Activated T-cell treated with anti-CD3 and anti-CD28 coated beads, Interleukin-2, amount 50 U/mL, for 1 hour (primary cell): ENCODE data around the gene ZNF595.
"Not testable (repeated sequence)": the region's sequence is repeated elsewhere in the genome, so short reads cannot be mapped to it uniquely, and the experiment has no call there.

Experiments
- DNase-seq: peaks from one replicate; pipeline ENCODE4 v3.0.0-alpha.2; 2020

ZNF595 gene

DNA sequence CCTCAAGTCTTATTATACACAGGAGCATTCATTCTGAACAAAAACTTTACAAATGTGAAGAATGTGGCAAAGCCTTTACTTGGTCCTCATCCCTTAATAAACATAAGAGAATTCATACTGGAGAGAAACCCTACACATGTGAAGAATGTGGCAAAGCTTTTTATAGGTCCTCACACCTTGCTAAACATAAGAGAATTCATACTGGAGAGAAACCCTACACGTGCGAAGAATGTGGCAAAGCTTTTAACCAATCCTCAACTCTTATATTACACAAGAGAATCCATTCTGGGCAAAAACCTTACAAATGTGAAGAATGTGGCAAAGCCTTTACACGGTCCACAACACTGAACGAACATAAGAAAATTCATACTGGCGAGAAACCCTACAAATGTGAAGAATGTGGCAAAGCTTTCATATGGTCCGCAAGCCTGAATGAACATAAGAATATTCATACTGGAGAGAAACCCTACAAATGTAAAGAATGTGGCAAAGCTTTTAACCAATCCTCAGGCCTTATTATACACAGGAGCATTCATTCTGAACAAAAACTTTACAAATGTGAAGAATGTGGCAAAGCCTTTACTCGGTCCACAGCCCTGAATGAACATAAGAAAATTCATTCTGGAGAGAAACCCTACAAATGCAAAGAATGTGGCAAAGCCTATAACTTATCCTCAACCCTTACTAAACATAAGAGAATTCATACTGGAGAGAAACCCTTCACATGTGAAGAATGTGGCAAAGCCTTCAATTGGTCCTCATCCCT lies 33.6 kb downstream of the ZNF595 start:
- DNase-seq = not testable (repeated sequence)

DNA sequence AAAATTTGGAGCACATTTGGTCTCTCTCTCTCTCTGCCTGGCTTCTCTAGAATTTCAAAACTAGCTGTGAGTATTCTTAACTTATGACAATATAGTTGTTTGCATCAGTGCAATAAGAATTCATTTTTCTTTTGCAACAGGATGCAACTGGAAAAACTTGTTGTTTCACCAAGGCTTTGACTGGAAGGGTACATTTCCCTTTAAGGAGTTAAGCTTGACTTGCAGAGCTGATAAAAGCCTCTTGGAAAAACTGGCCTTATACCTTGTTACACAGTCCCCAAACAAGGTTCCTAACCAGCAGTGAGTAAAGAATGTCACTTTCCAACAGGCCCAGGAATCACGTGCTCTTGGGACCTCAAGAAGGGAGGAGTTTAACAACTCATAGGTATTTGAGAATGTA lies 45.3 kb downstream of the ZNF595 start:
- DNase-seq = no peak

DNA sequence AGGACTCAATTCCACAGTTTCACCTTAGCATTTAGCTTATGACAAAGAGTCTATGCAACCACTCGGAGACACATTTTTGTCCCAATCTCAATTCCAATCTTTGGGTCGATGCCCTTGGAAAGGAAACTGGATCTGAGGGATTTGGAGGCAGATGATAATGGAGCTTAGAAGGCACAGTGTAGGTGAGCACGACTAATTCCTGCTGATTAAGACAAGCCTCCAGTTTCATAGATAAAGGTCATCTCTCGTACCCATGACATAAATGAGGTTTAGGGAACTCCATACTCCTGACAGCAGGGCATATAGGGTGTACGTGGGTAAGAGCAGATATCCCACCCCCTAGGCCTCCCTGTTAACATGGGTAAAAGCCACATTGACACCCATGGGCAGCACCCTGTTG lies 46.7 kb downstream of the ZNF595 start:
- no peak for DNase-seq

DNA sequence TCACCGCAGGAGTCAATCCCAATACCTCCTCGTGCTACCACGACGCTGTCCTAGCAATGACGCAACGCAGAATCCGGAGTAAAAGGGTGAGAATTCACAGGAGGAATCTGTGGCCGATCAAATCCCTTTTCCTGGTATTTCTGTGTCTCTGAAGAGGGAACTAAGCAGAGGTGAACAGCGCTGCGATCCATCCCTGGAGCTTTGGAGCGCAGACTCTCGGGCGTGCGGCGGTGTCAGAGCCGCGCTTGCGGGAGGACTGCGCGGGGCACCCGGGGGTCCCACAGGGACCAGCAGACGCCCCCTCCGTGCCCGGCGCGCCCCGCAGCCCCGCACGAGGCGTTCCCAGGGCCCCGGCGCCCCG lies 53.9 kb downstream of the ZNF595 start:
- no peak for DNase-seq

DNA sequence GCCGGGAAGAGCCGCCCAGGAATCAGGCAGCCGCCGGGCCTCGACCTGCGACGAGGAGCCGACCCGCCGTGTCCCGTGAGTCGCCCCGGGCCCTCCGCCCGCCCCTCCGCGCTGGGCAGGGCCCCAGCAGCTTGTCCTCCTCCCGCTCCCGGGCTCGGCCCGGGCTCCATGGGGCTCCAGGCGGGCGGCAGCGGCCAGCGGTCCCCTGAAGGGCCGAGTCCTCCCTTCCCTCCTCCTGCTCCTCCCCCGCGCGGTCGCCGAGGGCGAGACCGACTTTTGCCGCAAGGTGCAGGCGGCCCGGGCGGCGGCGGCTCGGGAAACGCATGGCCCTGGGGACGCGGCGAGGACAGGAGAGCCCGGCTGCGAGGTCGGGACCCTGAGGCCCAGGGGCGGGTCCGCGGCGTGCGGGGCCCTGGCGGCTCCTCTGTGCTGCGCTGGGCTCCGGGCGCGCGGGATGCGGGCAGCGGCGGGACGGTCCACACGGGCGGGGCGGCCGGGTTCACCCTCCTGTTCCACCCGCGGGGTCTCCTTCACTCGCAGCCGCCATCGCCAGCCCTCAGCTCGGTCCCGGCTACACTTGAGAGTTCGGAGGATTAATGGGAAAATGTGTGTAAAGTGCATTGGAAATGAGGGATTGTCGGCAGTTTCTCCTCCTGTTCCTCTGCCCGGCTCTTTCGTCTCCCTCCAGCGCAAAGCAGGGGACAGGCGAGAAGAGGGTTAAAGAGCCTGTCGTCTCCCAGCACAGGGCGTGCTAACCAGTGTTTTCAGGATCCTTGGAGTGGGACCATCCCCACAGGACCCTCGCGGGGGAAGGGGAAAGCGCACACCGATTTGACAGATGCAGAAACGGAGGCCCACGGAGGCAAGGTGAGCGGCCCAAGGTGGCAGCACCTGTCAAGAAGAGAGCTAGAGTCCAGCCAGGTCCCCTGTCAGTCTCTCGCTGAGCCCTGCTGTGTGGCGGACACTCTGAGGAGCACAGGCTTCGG lies 54.6 kb downstream of the ZNF595 start:
- DNase-seq = no peak

DNA sequence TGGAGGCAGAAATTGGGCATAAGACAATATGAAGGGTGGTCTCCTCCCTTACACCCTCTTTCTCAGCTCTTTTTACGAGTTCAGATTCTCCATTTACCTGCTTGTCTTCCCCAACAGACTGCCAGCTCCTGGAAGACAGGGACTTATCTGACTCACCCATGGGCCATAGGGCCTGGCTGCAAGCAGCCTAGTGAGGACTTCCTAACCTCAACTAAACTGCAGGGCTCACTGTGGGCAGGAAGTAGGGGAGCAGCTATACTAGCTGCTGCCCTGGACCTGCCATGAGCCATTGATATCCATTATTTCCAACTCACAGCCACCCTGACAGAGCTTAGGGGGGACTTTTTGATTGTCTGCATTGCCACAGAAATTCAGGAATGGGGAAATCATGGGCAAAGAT lies 59.6 kb downstream of the ZNF595 start:
- DNase-seq = no peak

DNA sequence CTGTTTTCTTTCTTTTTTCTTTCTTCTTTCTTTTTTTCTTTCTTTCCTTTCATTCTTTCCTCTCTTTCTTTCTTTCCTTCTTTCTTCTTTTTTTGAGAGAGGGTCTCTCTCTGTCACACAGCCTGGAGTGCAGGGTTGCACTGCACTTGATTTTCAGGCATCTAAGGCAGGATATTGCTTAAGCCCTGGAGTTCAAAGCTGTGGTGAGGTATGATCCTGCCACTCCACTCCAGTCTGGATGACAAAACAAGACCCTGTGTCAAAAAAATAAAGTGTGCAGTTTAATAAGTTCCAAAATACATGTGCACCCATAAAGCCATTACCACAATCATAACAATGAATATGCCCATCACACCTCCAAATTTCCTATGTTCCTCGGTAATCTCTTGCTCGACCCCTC lies 60.6 kb downstream of the ZNF595 start:
- DNase-seq = no peak

DNA sequence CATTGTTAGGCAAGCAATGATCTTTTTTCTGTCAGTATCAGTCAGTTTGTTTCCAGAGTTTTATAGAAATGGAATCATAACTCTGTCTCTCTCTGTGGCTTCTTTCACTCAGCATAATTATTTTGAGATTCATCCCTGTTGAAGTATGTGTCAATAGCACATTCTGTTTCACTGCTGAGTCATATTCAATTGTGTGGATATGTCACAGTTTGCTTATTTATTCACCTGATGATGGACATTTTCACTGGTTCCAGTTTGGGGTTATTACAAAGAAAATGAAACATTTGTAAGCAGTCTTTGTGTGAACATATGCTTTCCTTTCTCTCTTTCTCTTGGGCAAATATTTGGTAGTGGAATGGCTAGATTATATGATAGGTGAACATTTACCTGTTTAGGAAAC lies 61.0 kb downstream of the ZNF595 start:
- DNase-seq = no peak

DNA sequence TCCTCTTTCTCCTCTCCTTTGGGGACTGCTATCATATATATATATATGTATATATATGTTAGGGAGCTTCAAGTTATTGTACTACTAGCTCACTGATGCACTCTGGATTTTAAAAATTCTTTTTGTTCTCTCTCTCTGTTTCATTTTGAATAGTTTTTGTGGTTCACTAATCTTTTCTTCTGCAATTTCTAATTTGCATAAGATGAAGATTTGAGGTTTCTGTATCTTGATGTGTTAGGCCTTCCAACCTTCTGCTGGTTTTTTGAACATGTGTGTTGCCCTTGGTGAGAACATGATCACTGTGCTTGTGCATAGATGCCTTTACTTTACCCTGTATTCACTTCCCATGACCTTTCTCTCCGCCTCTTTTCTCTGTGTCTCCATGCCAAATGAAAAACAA lies 63.4 kb downstream of the ZNF595 start:
- no peak for DNase-seq

DNA sequence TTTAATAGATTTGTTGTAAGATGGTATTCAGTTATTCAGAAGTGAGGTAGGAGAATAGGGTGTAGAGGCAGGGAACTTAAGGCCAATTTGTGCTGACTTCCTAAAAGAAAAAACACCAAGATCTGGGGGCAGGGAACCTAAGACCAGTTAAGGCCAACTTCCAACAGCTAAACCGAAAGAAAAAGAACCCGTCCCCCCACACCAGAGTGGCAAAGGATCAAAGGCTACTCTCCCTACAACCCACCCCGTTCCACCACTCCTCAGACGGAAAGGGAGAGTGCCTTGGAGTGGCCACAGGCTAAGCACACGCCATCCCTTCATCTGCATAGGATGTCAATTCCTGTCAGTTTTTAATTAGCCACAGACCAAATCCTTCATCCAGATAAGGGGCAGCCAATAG lies 67.5 kb downstream of the ZNF595 start:
- no peak for DNase-seq

DNA sequence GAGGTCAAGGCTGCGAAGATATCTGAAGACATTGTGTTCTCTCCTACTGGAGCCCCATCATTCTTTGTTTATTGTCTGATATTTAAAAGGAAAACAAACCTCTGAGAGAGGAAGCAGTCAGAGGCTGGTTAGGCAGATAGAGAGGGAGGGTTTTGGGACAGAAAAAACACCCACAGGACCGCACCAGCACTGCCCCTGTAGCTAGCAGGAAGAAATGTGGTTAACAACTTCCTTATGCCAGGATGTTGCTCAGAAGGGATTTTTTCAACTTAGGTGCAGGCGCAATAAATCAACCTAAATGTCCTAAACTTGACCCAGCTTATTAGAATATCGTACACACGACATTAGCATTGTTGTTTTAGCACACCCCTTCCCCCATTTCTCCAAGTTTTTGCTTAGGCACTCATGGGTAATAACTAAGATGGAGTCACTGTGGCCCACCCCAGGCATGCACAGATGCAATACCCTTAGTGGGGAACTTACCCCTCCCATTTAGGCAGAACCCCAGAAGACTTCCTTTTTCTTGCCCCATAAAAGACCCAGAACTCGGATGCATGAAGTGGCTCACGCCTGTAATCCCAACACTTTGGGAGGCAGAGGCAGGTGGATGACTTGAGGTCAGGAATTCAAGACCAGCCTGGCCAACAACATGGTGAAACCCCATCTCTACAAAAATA lies 68.4 kb downstream of the ZNF595 start:
- DNase-seq = no peak

DNA sequence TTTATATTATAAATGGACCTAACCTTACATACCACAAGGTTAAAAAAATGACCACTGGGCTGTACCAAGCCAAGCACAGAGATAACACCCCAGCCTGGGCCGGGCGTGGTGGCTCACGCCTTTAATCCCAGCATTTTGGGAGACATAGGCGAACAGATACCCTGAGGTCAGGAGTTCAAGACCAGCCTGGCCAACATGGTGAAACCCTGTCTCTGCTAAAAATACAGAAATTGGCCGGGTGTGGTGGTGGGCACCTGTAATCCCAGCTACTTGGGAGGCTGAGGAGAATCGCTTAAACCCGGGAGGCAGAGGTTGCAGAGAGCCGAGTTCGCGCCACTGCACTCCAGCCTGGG lies 70.8 kb downstream of the ZNF595 start:
- DNase-seq = not testable (repeated sequence)

DNA sequence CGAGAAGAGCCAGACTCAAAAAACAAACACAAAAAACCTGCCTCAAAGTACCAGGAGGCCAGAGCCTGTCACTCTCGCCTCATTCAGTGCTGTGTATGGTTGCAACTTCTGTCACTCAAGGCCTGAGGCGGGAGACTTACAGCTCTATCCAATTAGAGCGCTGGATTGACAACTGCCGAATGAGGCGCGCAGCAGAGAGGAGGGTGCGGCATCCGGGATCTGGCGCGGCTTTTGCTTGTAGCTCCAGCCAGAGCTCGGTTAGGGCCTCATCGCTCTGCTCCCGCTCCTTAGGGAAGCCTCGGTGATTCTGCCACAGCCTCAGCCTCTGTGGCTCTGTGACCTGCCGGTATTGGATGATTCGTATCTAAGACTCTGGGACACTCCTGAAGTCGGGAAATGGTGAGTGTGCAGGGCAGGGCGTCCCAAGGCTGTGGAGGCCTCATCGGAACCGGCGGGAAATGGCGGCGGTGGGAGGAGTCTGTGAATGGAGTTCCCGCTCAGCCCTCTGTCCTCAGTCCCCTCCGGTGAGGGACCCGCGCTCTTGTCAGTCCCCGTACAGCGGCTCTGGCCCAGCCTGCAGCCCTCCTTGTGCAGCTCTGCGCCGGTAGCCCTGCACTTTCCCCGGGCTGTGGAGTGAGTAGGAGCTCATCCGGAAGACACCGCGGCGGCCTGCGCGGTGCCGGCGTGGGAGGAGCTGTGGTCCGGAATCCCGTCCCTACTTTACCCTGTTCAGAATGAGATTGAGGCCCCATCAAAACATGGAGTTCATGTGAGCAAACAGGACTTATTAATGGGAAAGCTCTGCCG lies 71.4 kb downstream of the ZNF595 start, which contains the start of gene ZNF718:
Gene ZNF718 (plus strand): TSS at position 227 of the 807 bp plus-strand sequence. CDS start 170 bp downstream, at position 397.
- DNase-seq = peak; percentile 90

DNA sequence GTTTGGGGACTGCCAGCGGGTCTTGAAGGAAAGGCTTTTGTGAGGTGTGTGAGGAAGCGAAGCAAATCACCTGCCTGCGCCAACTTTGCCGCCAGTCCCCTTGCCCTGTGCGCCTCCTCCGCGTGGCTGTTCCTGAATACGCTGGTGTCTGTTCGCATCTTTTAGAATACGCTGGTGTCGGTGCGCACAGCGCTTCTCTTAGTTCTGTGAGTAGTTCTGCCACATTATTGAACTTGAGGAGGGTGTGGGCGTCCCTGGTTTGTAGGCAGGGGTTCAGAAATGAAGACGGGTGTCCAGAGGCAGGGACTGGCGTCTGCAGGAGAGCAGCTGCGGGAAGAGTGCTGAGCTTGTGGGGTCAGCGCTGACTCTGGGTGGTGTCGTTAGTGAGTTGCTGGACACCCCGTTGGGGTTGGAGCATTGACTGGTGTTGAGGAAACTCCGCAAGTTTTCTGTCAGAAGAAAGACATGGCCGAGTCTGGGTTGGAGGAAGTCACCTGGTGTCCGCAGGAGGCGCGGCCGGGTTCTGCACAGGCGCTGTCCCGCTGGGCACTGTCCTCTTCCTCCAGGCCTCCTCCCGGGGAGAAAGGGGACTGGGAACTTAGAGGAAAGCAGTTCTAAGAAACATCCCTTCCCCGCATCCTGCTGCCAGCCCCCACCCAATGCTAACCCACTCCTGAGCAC lies 72.1 kb downstream of the ZNF595 start:
- no peak for DNase-seq

DNA sequence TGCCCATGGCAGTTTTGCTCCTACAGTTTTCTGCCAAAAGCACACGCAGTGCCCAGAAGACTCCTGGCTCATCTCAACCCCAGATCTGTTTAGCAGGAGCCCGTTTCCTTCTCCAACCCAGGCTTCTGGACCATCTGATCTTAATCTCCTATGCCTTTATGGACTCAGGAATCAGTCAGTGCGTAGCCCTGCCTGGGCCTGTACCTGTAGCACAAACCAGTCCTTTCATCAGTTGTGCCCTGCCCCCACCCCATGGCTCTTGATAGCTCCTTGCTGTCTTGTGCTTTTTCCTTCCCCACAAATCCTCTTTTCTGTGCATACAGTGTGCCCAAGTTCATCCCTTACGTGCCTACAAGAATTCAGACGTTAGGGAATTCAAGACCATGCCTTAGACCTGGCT lies 72.7 kb downstream of the ZNF595 start:
- DNase-seq = no peak

DNA sequence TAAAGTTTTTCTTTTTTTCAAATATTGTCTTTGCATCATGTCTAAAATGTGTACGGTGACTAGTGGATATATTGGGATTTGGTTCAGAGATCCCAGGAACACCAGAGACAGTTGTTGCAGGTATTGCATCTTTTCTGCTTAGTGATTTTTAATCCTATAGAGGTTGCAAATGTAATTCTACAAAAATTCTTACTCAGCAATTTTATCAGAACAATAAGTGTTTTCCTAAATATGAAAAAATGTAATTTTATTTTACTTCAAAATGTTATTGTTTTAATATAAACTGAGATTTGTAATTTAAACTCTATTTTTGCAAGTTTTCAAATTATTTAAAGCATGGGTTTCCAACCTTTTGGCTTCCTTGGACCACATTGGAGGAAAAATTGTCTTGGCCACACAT lies 79.4 kb downstream of the ZNF595 start:
- DNase-seq = no peak
